Muscle layer of duodenum (tissue), 2 donors: ENCODE results near the gene JARID2.
"Not testable (repeated sequence)": the region's sequence is repeated elsewhere in the genome, so short reads cannot be mapped to it uniquely, and the experiment has no call there.

Source experiments
- H3K27ac ChIP-seq: one replicate; pipeline ENCODE4 v1.7.0; 2013; ENCODE audit warnings: mild to moderate bottlenecking, low read length
- H3K27me3 ChIP-seq: one replicate; pipeline ENCODE4 v1.7.0; 2013; ENCODE audit warnings: low read depth, mild to moderate bottlenecking, control low read depth, low read length
- H3K36me3 ChIP-seq, 2 donors: one replicate each; pipeline ENCODE4 v1.7.0; 2013; ENCODE audit warnings: low read length in 2 of 2, control low read depth in 1 of 2, mild to moderate bottlenecking in 1 of 2; ENCODE audit not compliant: insufficient read depth in 2 of 2, control insufficient read depth in 1 of 2
- H3K4me1 ChIP-seq, 2 donors: one replicate each; pipeline ENCODE4 v1.7.0; 2013; ENCODE audit warnings: low read length in 2 of 2, mild to moderate bottlenecking in 2 of 2, control low read depth in 1 of 2, moderate library complexity in 1 of 2; ENCODE audit not compliant: insufficient read depth in 2 of 2, control insufficient read depth in 1 of 2
- H3K4me3 ChIP-seq, 2 donors: one replicate each; pipeline ENCODE4 v1.7.0; 2013; ENCODE audit warnings: low read length in 2 of 2, low read depth in 1 of 2, mild to moderate bottlenecking in 1 of 2
- H3K9me3 ChIP-seq, 2 donors: one replicate each; pipeline ENCODE4 v1.7.0; 2013; ENCODE audit warnings: low read length in 2 of 2, control low read depth in 1 of 2, mild to moderate bottlenecking in 1 of 2; ENCODE audit not compliant: control insufficient read depth in 1 of 2
- donor health status: healthy.

JARID2 gene

GRCh38 chr6:15412767-15413166 lies 166.9 kb downstream of the JARID2 start:
- Histone ChIP-seq H3K9me3 (no peaks in the 10 kb centered on the region), H3K27ac (no peak overlapping the region), H3K4me1 (peaks cover 5 to 6% of the 10 kb centered on the region in 2 donors), H3K4me3 (no peak overlapping the region), H3K36me3 (no peaks in the 10 kb centered on the region), H3K27me3 (no peaks in the 10 kb centered on the region)

DNA sequence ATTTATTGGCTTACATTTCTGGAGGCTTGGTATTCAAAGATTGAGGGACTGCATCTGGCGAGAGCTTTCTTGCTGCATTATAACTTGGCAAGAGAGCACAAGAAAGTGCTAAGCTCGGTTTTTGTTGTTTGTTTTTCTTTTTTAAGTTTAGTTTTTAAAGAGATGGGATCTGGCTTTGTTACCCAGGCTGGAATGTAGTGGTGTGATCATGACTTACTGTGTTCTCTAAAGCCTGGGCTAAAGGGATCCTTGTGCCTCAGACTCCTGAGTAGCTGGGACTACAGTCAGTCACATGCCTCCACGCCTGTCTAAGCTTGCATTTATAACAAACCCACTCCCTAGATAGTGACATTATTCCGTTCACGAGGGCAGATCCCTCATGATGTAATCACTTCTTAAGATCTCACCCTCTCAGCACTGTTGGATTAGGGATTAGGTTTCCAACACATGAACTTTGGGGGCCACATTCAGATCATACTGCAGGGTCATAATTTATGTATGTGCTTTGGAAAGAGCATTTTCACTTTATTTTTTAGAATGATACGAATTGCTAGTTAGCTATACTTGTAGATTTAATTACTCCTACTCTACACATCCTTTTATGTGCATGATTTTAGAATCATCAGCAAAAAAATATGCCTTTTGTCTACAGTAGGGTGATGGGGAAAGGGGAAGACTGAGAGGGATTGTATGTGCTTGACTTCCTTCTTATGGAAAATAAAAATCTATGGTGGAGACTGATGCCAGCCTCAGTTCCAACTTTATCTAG lies 167.8 kb downstream of the JARID2 start:
- no peaks in the 10 kb centered on the region for H3K9me3 ChIP-seq
- no peak overlapping the region for H3K27ac ChIP-seq
- peaks cover 5 to 6% of the 10 kb centered on the region in 2 donors for H3K4me1 ChIP-seq
- H3K4me3 ChIP-seq, result no peak overlapping the region
- H3K36me3 ChIP-seq, result no peaks in the 10 kb centered on the region
- H3K27me3 ChIP-seq, result no peaks in the 10 kb centered on the region

- Histone ChIP-seq H3K36me3 (no peaks in the 10 kb centered on the region), H3K9me3 (peaks cover 0 to 2% of the 10 kb centered on the region in 2 donors), H3K4me1 (peaks cover under 1 to 5% of the 10 kb centered on the region in 2 donors), H3K27ac (no peak overlapping the region), H3K4me3 (no peak overlapping the region), H3K27me3 (no peaks in the 10 kb centered on the region)
Measured at GRCh38 chr6:15414235-15414612, 168.4 kb downstream of the JARID2 start.

DNA sequence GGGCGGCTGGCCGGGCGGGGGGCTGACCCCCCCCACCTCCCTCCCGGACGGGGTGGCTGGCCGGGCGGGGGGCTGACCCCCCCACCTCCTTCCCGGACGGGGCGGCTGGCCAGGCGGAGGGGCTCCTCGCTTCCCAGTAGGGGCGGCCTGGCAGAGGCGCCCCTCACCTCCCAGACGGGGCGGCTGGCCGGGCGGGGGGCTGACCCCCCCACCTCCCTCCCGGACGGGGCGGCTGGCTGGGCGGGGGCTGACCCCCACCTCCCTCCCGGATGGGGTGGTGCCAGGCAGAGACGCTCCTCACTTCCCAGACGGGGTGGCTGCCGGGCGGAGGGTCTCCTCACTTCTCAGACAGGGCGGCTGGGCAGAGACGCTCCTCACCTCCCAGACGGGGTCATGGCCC lies 169.8 kb downstream of the JARID2 start:
- H3K4me1 ChIP-seq, H3K36me3 ChIP-seq, H3K9me3 ChIP-seq, H3K27me3 ChIP-seq, H3K4me3 ChIP-seq, H3K27ac ChIP-seq: not testable (repeated sequence)

DNA sequence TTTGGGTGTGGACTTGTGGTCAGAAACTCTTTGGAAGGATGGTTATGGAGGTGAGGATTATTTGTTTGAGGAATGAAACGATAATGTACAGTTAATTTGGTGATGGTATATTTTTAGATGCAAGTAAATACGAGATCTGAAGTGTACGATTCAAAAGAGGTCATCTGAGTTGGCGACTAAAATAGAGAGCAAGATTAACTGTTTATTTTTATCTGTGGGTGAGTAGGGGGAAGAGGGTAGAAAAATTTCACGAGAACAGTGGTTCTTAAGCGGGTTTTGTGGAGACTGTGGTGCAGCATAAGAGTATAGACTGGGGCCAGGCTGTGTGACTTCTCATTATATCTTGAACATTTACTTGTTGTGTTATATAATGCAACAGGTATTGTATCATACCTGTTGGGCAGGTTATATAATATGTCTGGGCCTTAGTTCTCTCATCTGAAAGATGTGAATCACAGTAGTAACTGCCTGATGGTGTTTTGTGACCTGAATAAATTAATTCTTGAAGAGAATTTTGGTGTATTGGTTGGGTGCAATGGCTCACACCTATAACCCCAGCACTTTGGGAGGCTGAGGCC lies 171.2 kb downstream of the JARID2 start:
- no peaks in the 10 kb centered on the region for H3K27me3 ChIP-seq
- no peaks in the 10 kb centered on the region for H3K36me3 ChIP-seq
- H3K27ac ChIP-seq, result no peak overlapping the region
- no peak overlapping the region for H3K4me3 ChIP-seq
- peaks cover 0 to 5% of the 10 kb centered on the region in 2 donors for H3K4me1 ChIP-seq
- H3K9me3 ChIP-seq, result peaks cover 6 to 8% of the 10 kb centered on the region in 2 donors

DNA sequence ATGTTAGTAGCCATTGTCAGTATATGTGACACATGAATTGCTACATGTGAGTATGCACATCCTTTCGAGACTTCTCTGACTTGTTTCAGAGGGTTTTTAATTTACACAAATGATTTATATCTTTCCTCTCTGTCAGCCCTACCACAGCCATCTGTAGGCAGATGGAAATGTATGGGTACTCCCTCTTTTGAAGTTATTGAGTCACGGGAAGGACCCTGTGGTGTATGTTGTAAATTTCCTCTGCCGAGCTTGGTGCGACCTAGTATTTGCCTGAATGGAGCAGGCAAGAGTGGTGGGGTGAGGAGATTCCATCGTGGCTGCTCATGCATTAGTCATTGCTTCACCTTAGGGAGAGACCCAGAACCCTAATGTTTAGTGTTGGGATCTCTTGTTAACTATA lies 171.9 kb downstream of the JARID2 start:
- no peak overlapping the region for H3K27ac ChIP-seq
- H3K4me1 ChIP-seq, result peaks cover 0 to 5% of the 10 kb centered on the region in 2 donors
- H3K9me3 ChIP-seq, result peaks cover 6 to 8% of the 10 kb centered on the region in 2 donors
- H3K36me3 ChIP-seq, result no peaks in the 10 kb centered on the region
- no peaks in the 10 kb centered on the region for H3K27me3 ChIP-seq
- no peak overlapping the region for H3K4me3 ChIP-seq

DNA sequence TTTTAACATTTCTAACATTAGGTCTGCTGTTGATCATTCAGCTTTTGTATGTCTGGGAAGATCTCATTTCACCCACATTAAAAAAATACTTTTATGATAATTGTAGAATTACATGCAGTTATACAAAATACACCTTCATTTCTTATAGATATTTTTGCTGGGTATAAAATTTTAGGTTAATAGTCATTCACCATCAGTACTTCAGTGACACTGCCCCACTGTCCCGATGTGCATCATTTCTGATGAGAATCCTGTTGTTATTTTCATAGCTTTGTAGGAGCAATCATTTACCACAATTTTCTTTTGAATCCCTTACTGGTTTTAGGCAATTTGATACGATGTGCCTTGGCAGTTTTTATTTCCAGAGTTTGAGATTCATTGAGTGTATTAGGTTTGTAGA lies 173.6 kb downstream of the JARID2 start:
- no peaks in the 10 kb centered on the region for H3K36me3 ChIP-seq
- H3K4me3 ChIP-seq, result no peak overlapping the region
- no peak overlapping the region for H3K27ac ChIP-seq
- H3K27me3 ChIP-seq, result no peaks in the 10 kb centered on the region
- H3K4me1 ChIP-seq, result peaks cover 0 to 3% of the 10 kb centered on the region in 2 donors
- H3K9me3 ChIP-seq, result peaks cover 6 to 8% of the 10 kb centered on the region in 2 donors

GRCh38 chr6:15420959-15421438 lies 175.1 kb downstream of the JARID2 start:
- Histone ChIP-seq H3K4me3 (no peak overlapping the region), H3K27ac (no peak overlapping the region), H3K9me3 (peaks cover 6 to 8% of the 10 kb centered on the region in 2 donors), H3K27me3 (no peaks in the 10 kb centered on the region), H3K4me1 (peaks cover 0 to 3% of the 10 kb centered on the region in 2 donors), H3K36me3 (no peaks in the 10 kb centered on the region)

DNA sequence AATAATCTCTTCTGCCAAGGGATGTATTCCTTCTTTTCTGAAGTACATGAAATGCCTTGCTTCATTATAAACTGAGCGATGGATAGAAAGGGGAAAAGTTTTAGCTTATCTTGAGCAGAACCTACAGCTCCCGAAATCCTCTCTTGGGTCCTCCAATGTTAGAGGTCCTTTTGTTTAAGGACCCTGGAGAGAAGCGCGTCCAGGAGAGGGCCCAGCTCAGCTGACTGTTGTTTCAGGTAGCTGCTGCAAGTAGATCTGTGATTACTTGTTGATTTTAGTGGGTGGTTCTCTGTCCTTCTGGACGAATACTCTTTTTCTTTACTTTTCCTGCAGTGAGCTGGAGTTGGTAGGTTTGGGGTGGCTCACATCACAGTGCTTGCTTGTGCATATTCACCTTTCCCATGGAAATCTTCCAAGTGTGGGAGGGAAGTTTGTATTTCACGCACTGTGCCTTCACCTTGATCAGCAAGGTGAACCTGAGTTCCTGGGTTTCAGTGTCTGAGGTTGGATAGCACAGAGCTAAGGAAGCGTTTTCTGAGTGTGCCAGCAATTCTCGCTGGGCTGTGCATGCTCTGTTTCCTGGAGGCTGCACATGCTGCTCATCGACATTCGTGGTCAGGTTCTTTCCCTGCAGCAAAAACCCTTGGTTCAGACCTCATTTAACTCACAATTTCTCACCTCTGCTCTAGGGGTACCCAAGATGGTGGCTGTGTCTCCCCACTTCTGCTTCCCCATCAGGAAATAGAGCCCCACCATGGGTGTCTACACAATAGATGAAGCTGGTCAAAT lies 176.3 kb downstream of the JARID2 start:
- no peak overlapping the region for H3K27ac ChIP-seq
- H3K27me3 ChIP-seq, result no peaks in the 10 kb centered on the region
- peaks cover 2 to 11% of the 10 kb centered on the region in 2 donors for H3K4me1 ChIP-seq

DNA sequence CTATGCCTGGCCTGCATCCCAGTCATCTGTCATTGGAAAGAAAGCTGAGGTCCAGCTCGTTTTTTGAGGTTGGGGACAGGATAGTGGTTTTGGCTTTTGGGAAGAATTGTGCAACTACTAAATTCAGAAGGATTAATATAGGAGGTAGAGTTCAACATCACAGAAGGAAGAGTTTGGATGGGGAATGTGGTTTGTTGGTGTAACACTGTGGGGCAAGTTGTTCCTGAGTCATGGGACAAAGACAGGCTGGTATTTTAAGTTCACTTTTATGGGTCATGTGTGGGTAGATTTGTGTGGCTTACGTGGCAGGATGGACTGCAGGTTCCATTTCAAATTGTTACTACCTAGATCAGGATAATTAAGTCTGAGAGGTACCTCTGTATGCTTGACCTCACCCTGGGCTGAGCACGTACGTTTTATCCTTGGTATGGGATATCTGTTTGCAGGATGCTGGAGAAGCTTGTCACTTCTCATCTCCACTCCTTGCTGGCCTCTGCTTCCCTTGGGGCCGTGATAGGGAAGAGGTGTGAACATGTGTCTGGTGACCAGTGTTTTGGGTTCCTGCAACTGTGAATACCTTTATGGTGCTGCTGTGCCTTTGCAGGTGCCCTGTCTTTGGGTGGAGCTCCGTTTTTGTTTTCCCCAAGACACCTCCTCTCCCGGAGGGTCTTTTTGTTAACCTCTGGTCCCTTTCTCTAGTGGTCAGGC lies 177.6 kb downstream of the JARID2 start:
- Histone ChIP-seq H3K36me3 (no peaks in the 10 kb centered on the region), H3K4me3 (no peak overlapping the region), H3K27ac (no peak overlapping the region), H3K9me3 (peaks cover 6 to 8% of the 10 kb centered on the region in 2 donors), H3K4me1 (peaks cover 11 to 17% of the 10 kb centered on the region in 2 donors), H3K27me3 (no peaks in the 10 kb centered on the region)

More for the DNA sequence above, 176.3 kb downstream of the JARID2 start:
- H3K9me3 ChIP-seq, result peaks cover 6 to 8% of the 10 kb centered on the region in 2 donors
- H3K36me3 ChIP-seq, result no peaks in the 10 kb centered on the region
- H3K4me3 ChIP-seq, result no peak overlapping the region

- no peaks in the 10 kb centered on the region for H3K27me3 ChIP-seq
- H3K9me3 ChIP-seq, result no peaks in the 10 kb centered on the region
- no peak overlapping the region for H3K27ac ChIP-seq
- peaks cover 17 to 31% of the 10 kb centered on the region in 2 donors for H3K4me1 ChIP-seq
- no peaks in the 10 kb centered on the region for H3K36me3 ChIP-seq
- no peak overlapping the region for H3K4me3 ChIP-seq
Measured at GRCh38 chr6:15425947-15426346, 180.1 kb downstream of the JARID2 start.
